Parathyroid adenoma (tissue), 2 donors: Measurements from ENCODE around the gene ZCCHC2.

Experiments
- H2AFZ ChIP-seq: fragments of 300-600 bp; sonication (generic); one replicate; pipeline ENCODE4 v1.7.0; 2017; ENCODE audit warnings: antibody characterized with exemption, mild to moderate bottlenecking
- H3K27ac ChIP-seq: fragments of 300-600 bp; sonication (generic); one replicate; pipeline ENCODE4 v1.7.0; 2017
- H3K27me3 ChIP-seq: fragments of 300-600 bp; sonication (generic); one replicate; pipeline ENCODE4 v1.7.0; 2017; ENCODE audit warnings: low read length; ENCODE audit not compliant: control insufficient read depth, insufficient read depth
- H3K36me3 ChIP-seq: fragments of 300-600 bp; sonication (generic); one replicate; pipeline ENCODE4 v1.7.0; 2017; ENCODE audit warnings: low read length; ENCODE audit not compliant: control insufficient read depth, insufficient read depth
- H3K4me1 ChIP-seq: fragments of 300-600 bp; sonication (generic); one replicate; pipeline ENCODE4 v1.7.0; 2017; ENCODE audit warnings: control low read depth
- H3K4me2 ChIP-seq: fragments of 300-600 bp; sonication (generic); one replicate; pipeline ENCODE4 v1.7.0; 2017; ENCODE audit warnings: low read length
- H3K4me3 ChIP-seq: fragments of 300-600 bp; sonication (generic); one replicate; pipeline ENCODE4 v1.7.0; 2017; ENCODE audit warnings: low read depth, low read length
- H3K79me2 ChIP-seq: fragments of 300-600 bp; sonication (generic); one replicate; pipeline ENCODE4 v1.7.0; 2017; ENCODE audit warnings: control low read depth
- H3K9ac ChIP-seq: fragments of 300-600 bp; sonication (generic); one replicate; pipeline ENCODE4 v1.7.0; 2017; ENCODE audit warnings: mild to moderate bottlenecking
- H3K9me3 ChIP-seq: fragments of 300-600 bp; sonication (generic); one replicate; pipeline ENCODE4 v1.7.0; 2017; ENCODE audit warnings: low read length; ENCODE audit not compliant: control insufficient read depth
- TF ChIP-seq, protein P1 (sequence below): fragments of 300-600 bp; sonication (generic); IDR thresholded peaks from one replicate; pipeline ENCODE4 v1.7.0; 2017; ENCODE audit warnings: antibody characterized with exemption, mild to moderate bottlenecking
- donor health status: primary hyperparathyroidism.

The ZCCHC2 gene

GRCh38 chr18:62625019-62625418 is 102.2 kb downstream of the ZCCHC2 start:
- no peak overlapping the region for H3K4me3 ChIP-seq
- TF ChIP-seq, protein P1, sequence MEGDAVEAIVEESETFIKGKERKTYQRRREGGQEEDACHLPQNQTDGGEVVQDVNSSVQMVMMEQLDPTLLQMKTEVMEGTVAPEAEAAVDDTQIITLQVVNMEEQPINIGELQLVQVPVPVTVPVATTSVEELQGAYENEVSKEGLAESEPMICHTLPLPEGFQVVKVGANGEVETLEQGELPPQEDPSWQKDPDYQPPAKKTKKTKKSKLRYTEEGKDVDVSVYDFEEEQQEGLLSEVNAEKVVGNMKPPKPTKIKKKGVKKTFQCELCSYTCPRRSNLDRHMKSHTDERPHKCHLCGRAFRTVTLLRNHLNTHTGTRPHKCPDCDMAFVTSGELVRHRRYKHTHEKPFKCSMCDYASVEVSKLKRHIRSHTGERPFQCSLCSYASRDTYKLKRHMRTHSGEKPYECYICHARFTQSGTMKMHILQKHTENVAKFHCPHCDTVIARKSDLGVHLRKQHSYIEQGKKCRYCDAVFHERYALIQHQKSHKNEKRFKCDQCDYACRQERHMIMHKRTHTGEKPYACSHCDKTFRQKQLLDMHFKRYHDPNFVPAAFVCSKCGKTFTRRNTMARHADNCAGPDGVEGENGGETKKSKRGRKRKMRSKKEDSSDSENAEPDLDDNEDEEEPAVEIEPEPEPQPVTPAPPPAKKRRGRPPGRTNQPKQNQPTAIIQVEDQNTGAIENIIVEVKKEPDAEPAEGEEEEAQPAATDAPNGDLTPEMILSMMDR, result no peak
- no peak overlapping the region for H2AFZ ChIP-seq
- H3K36me3 ChIP-seq, result no peaks in the 10 kb centered on the region
- no peaks in the 10 kb centered on the region for H3K79me2 ChIP-seq
- no peak overlapping the region for H3K9ac ChIP-seq
- H3K27ac ChIP-seq, result no peak overlapping the region
- no peaks in the 10 kb centered on the region for H3K27me3 ChIP-seq
- no peaks in the 10 kb centered on the region for H3K4me1 ChIP-seq
- no peak overlapping the region for H3K4me2 ChIP-seq
- no peaks in the 10 kb centered on the region for H3K9me3 ChIP-seq
